ENCODE measurements around the gene UBXN6. TPM values are rescaled to one million over a fixed set of nuclear protein-coding genes. Genes with fewer than 3 reads are reported as not detected.

UBXN6 gene
- total RNA-seq, 1 donor from 2014 or later = 113 TPM

- no peak for DNase-seq
- Histone ChIP-seq H3K4me3 (peak overlapping the region; percentile 68), H3K27ac (peak overlapping the region; percentile 81), H3K27me3 (no peaks in the 10 kb centered on the region), H3K36me3 (peaks cover 20% of the 10 kb centered on the region), H3K9me3 (no peaks in the 10 kb centered on the region), H3K4me1 (peaks cover 12% of the 10 kb centered on the region)
- ATAC-seq = peak; percentile 20
- intact Hi-C loops (cut with DNase I) = no loop called here
- TF ChIP-seq CTCF (IDR thresholded peaks at IDR 0.05) = no peak
These were observed 546 bp downstream of the UBXN6 start for GRCh38 chr19:4456843-4457653.

- no peak for DNase-seq
- peak; percentile 18 for ATAC-seq
- peaks cover 26% of the 10 kb centered on the region for H3K36me3 ChIP-seq
- intact Hi-C loops (cut with DNase I) = no loop called here
- no peak for TF ChIP-seq CTCF (IDR thresholded peaks at IDR 0.05)
- peaks cover 12% of the 10 kb centered on the region for H3K4me1 ChIP-seq
- H3K4me3 ChIP-seq = peak overlapping the region; percentile 68
- no peaks in the 10 kb centered on the region for H3K27me3 ChIP-seq
- H3K9me3 ChIP-seq = no peaks in the 10 kb centered on the region
- peak overlapping the region; percentile 52 for H3K27ac ChIP-seq
These were observed 1.1 kb downstream of the UBXN6 start for GRCh38 chr19:4456476-4456842.

GRCh38 chr19:4455719-4456475, 1.7 kb downstream of the UBXN6 start:
- Histone ChIP-seq H3K27me3 (no peaks in the 10 kb centered on the region), H3K36me3 (peaks cover 32% of the 10 kb centered on the region), H3K9me3 (no peaks in the 10 kb centered on the region), H3K4me1 (peaks cover 12% of the 10 kb centered on the region), H3K27ac (peak overlapping the region; percentile 52), H3K4me3 (peak overlapping the region; percentile 68)
- DNase-seq (peak; percentile 79), ATAC-seq (no peak)
- intact Hi-C loops (cut with DNase I) = no loop called here
- no peak for TF ChIP-seq CTCF (IDR thresholded peaks at IDR 0.05)

- Histone ChIP-seq H3K36me3 (peaks cover 40% of the 10 kb centered on the region), H3K9me3 (no peaks in the 10 kb centered on the region), H3K27me3 (no peaks in the 10 kb centered on the region), H3K27ac (no peak overlapping the region), H3K4me1 (peaks cover 12% of the 10 kb centered on the region), H3K4me3 (no peak overlapping the region)
- TF ChIP-seq CTCF (IDR thresholded peaks at IDR 0.05) = no peak
- intact Hi-C loops (cut with DNase I) = no loop called here
- DNase-seq (no peak), ATAC-seq (no peak)
These were observed 2.6 kb downstream of the UBXN6 start for GRCh38 chr19:4454747-4455718.
